GM18867 (cell line): ENCODE results near the gene PLK2.

Experiments
- ATAC-seq: cut with Tn5 transposase; IDR thresholded peaks from one replicate; pipeline ENCODE4 v1.9.1; 2021; ENCODE audit warnings: mild to moderate bottlenecking, moderate library complexity; ENCODE audit not compliant: unreplicated experiment

Gene PLK2

GRCh38 chr5:58451732-58452565 is 7.9 kb downstream of the PLK2 start:
- ATAC-seq, result no peak

GRCh38 chr5:58450811-58451629 is 8.9 kb downstream of the PLK2 start:
- ATAC-seq, result no peak

- ATAC-seq, result no peak
Observed at GRCh38 chr5:58450018-58450417, 9.9 kb downstream of the PLK2 start.

GRCh38 chr5:58447226-58447625 is 12.7 kb downstream of the PLK2 start:
- ATAC-seq, result no peak

- ATAC-seq, result no peak
Observed at GRCh38 chr5:58446024-58446423, 13.9 kb downstream of the PLK2 start.

GRCh38 chr5:58444805-58445204 is 15.1 kb downstream of the PLK2 start:
- no peak for ATAC-seq

GRCh38 chr5:58440901-58441460 is 18.9 kb downstream of the PLK2 start:
- no peak for ATAC-seq

GRCh38 chr5:58439094-58439644 is 20.7 kb downstream of the PLK2 start:
- no peak for ATAC-seq

GRCh38 chr5:58437661-58438060 is 22.2 kb downstream of the PLK2 start:
- ATAC-seq, result no peak

- ATAC-seq, result no peak
Observed at GRCh38 chr5:58431832-58432231, 28.1 kb downstream of the PLK2 start.

GRCh38 chr5:58412932-58413331 is 47.0 kb downstream of the PLK2 start:
- no peak for ATAC-seq

- ATAC-seq, result no peak
Observed at GRCh38 chr5:58412081-58412480, 47.8 kb downstream of the PLK2 start.

GRCh38 chr5:58411372-58411771 is 48.5 kb downstream of the PLK2 start:
- ATAC-seq, result no peak

GRCh38 chr5:58410441-58410840 is 49.4 kb downstream of the PLK2 start:
- ATAC-seq, result no peak

- ATAC-seq, result no peak
Observed at GRCh38 chr5:58407042-58407719, 52.7 kb downstream of the PLK2 start.

GRCh38 chr5:58406394-58406793 is 53.5 kb downstream of the PLK2 start:
- no peak for ATAC-seq

GRCh38 chr5:58405175-58405574 is 54.7 kb downstream of the PLK2 start:
- no peak for ATAC-seq

GRCh38 chr5:58404734-58405133 is 55.2 kb downstream of the PLK2 start:
- ATAC-seq, result no peak
